Measurements from ENCODE around the gene ELP4. TPM values are rescaled to one million over a fixed set of nuclear protein-coding genes. Genes with fewer than 3 reads are reported as not detected.

The ELP4 gene
- total and polyA plus RNA-seq, 9 of the 15 experiments (the other 6 are each of a cell fraction or from before 2014, with no cell fraction given) = 24.1 to 60.3 (median 38.7) TPM

DNA sequence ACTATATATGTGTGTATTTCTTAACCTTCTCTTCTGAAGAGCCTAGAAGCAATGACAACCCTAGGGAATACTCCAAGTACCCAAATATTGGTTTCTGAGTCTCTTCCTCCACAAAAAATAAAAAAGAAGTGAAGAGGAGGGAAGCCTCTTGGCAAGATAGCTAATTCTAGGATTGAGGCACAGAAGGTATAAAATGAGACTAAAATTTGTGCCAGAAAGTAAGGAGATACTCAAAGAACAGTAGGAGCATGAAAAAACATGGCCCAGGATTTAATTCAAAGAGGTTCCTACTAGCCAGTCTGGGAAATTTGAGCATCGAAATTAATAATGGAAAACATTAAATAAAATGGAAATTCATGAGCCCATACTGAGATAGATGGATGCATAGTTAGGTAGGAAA, 189.5 kb downstream of the ELP4 start (continued):
- TF ChIP-seq, protein P1, sequence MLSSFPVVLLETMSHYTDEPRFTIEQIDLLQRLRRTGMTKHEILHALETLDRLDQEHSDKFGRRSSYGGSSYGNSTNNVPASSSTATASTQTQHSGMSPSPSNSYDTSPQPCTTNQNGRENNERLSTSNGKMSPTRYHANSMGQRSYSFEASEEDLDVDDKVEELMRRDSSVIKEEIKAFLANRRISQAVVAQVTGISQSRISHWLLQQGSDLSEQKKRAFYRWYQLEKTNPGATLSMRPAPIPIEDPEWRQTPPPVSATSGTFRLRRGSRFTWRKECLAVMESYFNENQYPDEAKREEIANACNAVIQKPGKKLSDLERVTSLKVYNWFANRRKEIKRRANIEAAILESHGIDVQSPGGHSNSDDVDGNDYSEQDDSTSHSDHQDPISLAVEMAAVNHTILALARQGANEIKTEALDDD (IDR thresholded peaks at IDR 0.05) = no peak
- TF ChIP-seq NCOR1 (IDR thresholded peaks at IDR 0.05) = no peak
- no peak for TF ChIP-seq POLR2H (tag; IDR thresholded peaks at IDR 0.05; ENCODE audit: low read depth)
- no peak for TF ChIP-seq ZNF263 (CRISPR knock-in tag; IDR thresholded peaks at IDR 0.05; ENCODE audit: borderline replicate concordance)
- TF ChIP-seq STAT5B (CRISPR knock-in tag; IDR thresholded peaks at IDR 0.05) = no peak
- TF ChIP-seq, protein P2, sequence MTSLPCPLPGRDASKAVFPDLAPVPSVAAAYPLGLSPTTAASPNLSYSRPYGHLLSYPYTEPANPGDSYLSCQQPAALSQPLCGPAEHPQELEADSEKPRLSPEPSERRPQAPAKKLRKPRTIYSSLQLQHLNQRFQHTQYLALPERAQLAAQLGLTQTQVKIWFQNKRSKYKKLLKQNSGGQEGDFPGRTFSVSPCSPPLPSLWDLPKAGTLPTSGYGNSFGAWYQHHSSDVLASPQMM (CRISPR knock-in tag; IDR thresholded peaks at IDR 0.05) = no peak
- TF ChIP-seq HEY1 (CRISPR knock-in tag; IDR thresholded peaks at IDR 0.05; ENCODE audit: borderline replicate concordance) = no peak

- no peak for FAIRE-seq
- WGBS (ENCODE audit: insufficient coverage, low coverage, missing lambda C conversion rate) = 10% methylated on average over 1 of the region's 1 CpG
- H3K4me3 ChIP-seq = no peak overlapping the region
- H2AFZ ChIP-seq (ENCODE audit: low read depth, low read length) = no peak overlapping the region
- no peaks in the 10 kb centered on the region for H3K9me1 ChIP-seq (ENCODE audit: control insufficient read depth, insufficient read depth, low read length)
- H3K27me3 ChIP-seq (ENCODE audit: control insufficient read depth in 2 of 2, insufficient read depth in 2 of 2, low read length in 2 of 2) = no peaks in the 10 kb centered on the region
- no peaks in the 10 kb centered on the region; a peak in 1 of 5 replicates for H3K4me1 ChIP-seq (replicated peaks in 1 of 2; ENCODE audit: control insufficient read depth in 2 of 2, insufficient read depth in 2 of 2, low read length in 2 of 2)
- no TSS peak for BruUV-seq (replicated peaks)
- intact Hi-C loops (cut with micrococcal nuclease) (no loop called here), in situ Hi-C loops (cut with MboI) (no loop called here)
- no peak overlapping the region for H3K27ac ChIP-seq (ENCODE audit: extremely low read depth, low read depth, low read length)
- no peak for DNase-seq (ENCODE audit: extremely low read depth in 1 of 4, low spot score in 3 of 4)
- H3K9ac ChIP-seq (ENCODE audit: insufficient read depth in 1 of 2, low read depth in 2 of 2, low read length in 2 of 2) = no peak overlapping the region
- no peak overlapping the region for H3K4me2 ChIP-seq (ENCODE audit: insufficient read depth, low read length)
- TF ChIP-seq NR2C2 (CRISPR knock-in tag; IDR thresholded peaks at IDR 0.05) (no peak), NR2C2 (tag; IDR thresholded peaks at IDR 0.05) (no peak), SMAD4 (CRISPR knock-in tag; conservative IDR thresholded peaks at IDR 0.05) (no peak)
- POLR2A ChIA-PET = interaction anchor here (0.7 kb wide), 1 partner anchor 26 kb away, joined by 3 read pairs; no protein-coding TSS in a partner anchor
- CTCF ChIA-PET (ENCODE audit: low intra/inter-chr PET ratio) = no interaction called here
- no peaks in the 10 kb centered on the region for H3K36me3 ChIP-seq (ENCODE audit: control insufficient read depth, insufficient read depth, low read length)
- no peaks in the 10 kb centered on the region for H4K20me1 ChIP-seq (replicated peaks; ENCODE audit: control insufficient read depth, insufficient read depth, low read length)
- ATAC-seq = no peak
- H3K79me2 ChIP-seq (ENCODE audit: control insufficient read depth, insufficient read depth, low read length) = no peaks in the 10 kb centered on the region
- no peaks in the 10 kb centered on the region for H3K9me3 ChIP-seq (replicated peaks; ENCODE audit: control insufficient read depth, insufficient read depth, low read depth, low read length)
These were observed 193.4 kb downstream of the ELP4 start for GRCh38 chr11:31702966-31703365.

Measured in K562 (cell line).